Measurements from ENCODE around the gene SEC16A. TPM values are rescaled to one million over a fixed set of nuclear protein-coding genes. Genes with fewer than 3 reads are reported as not detected.
"Not testable (repeated sequence)": the region's sequence is repeated elsewhere in the genome, so short reads cannot be mapped to it uniquely, and the experiment has no call there.

The SEC16A gene
- total RNA-seq, 1 donor from 2014 or later, result 23.4 TPM

DNA sequence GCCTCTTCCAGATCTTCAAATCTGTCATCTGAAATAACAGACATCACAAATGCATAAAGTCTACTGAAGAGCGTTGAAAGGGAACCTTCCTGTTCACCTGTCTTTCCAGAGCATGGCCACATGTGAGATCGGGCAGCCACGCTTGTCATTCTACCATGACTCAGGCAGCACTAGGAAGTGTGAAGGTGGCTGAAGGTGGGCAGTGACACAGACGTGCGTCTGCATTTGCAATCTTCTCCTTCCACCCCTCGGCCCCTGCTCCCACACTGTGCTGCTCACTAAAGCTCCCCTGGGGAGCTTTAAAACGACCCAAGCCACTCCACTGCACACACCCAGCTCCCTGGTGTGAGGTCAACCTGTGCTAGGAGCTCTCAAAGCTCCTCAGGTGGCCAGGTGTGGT lies 74.9 kb downstream of the SEC16A start:
- Histone ChIP-seq H3K9me3 (replicated peaks) (no peaks in the 10 kb centered on the region), H3K4me1 (peaks cover 40% of the 10 kb centered on the region), H3K36me3 (peaks cover 52% of the 10 kb centered on the region), H3K27ac (replicated peaks) (no peak overlapping the region), H3K4me3 (no peak overlapping the region), H3K27me3 (ENCODE audit: low read depth) (no peaks in the 10 kb centered on the region)
- DNase-seq, result no peak
- intact Hi-C loops (cut with micrococcal nuclease), result no loop called here
- TF ChIP-seq, protein P1, sequence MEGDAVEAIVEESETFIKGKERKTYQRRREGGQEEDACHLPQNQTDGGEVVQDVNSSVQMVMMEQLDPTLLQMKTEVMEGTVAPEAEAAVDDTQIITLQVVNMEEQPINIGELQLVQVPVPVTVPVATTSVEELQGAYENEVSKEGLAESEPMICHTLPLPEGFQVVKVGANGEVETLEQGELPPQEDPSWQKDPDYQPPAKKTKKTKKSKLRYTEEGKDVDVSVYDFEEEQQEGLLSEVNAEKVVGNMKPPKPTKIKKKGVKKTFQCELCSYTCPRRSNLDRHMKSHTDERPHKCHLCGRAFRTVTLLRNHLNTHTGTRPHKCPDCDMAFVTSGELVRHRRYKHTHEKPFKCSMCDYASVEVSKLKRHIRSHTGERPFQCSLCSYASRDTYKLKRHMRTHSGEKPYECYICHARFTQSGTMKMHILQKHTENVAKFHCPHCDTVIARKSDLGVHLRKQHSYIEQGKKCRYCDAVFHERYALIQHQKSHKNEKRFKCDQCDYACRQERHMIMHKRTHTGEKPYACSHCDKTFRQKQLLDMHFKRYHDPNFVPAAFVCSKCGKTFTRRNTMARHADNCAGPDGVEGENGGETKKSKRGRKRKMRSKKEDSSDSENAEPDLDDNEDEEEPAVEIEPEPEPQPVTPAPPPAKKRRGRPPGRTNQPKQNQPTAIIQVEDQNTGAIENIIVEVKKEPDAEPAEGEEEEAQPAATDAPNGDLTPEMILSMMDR (IDR thresholded peaks at IDR 0.05; ENCODE audit: borderline replicate concordance), result no peak

GRCh38 chr9:136407061-136407460 lies 75.8 kb downstream of the SEC16A start:
- H3K9me3 ChIP-seq (replicated peaks); H3K27me3 ChIP-seq (ENCODE audit: low read depth); DNase-seq; H3K27ac ChIP-seq (replicated peaks); intact Hi-C loops (cut with micrococcal nuclease); H3K4me3 ChIP-seq: not testable (repeated sequence)
- H3K4me1 ChIP-seq, result peaks cover 35% of the 10 kb centered on the region
- peaks cover 52% of the 10 kb centered on the region for H3K36me3 ChIP-seq

- H3K27me3 ChIP-seq (ENCODE audit: low read depth); H3K27ac ChIP-seq (replicated peaks); H3K4me3 ChIP-seq; H3K9me3 ChIP-seq (replicated peaks); intact Hi-C loops (cut with micrococcal nuclease); DNase-seq: not testable (repeated sequence)
- peaks cover 23% of the 10 kb centered on the region for H3K4me1 ChIP-seq
- H3K36me3 ChIP-seq, result peaks cover 49% of the 10 kb centered on the region
Observed at GRCh38 chr9:136405904-136406303, 76.9 kb downstream of the SEC16A start.

- DNase-seq, result no peak
Observed at GRCh38 chr9:136405481-136405880, 77.4 kb downstream of the SEC16A start.

GRCh38 chr9:136404801-136405136 lies 78.1 kb downstream of the SEC16A start:
- H3K27me3 ChIP-seq (ENCODE audit: low read depth), result no peaks in the 10 kb centered on the region
- H3K4me1 ChIP-seq, result peaks cover 23% of the 10 kb centered on the region
- TF ChIP-seq, protein P1 (IDR thresholded peaks at IDR 0.05; ENCODE audit: borderline replicate concordance), result no peak
- no peaks in the 10 kb centered on the region for H3K9me3 ChIP-seq (replicated peaks)
- intact Hi-C loops (cut with micrococcal nuclease), result no loop called here
- peaks cover 49% of the 10 kb centered on the region for H3K36me3 ChIP-seq
- no peak for DNase-seq
- H3K4me3 ChIP-seq, result no peak overlapping the region
- H3K27ac ChIP-seq (replicated peaks), result no peak overlapping the region

More at GRCh38 chr9:136405481-136405880, 77.4 kb downstream of the SEC16A start:
- H3K9me3 ChIP-seq (replicated peaks), result no peaks in the 10 kb centered on the region
- H3K4me1 ChIP-seq, result peaks cover 22% of the 10 kb centered on the region
- no peaks in the 10 kb centered on the region for H3K27me3 ChIP-seq (ENCODE audit: low read depth)
- intact Hi-C loops (cut with micrococcal nuclease), result no loop called here
- TF ChIP-seq, protein P1 (IDR thresholded peaks at IDR 0.05; ENCODE audit: borderline replicate concordance), result no peak
- H3K27ac ChIP-seq (replicated peaks), result no peak overlapping the region
- H3K4me3 ChIP-seq, result no peak overlapping the region
- H3K36me3 ChIP-seq, result peaks cover 49% of the 10 kb centered on the region

DNA sequence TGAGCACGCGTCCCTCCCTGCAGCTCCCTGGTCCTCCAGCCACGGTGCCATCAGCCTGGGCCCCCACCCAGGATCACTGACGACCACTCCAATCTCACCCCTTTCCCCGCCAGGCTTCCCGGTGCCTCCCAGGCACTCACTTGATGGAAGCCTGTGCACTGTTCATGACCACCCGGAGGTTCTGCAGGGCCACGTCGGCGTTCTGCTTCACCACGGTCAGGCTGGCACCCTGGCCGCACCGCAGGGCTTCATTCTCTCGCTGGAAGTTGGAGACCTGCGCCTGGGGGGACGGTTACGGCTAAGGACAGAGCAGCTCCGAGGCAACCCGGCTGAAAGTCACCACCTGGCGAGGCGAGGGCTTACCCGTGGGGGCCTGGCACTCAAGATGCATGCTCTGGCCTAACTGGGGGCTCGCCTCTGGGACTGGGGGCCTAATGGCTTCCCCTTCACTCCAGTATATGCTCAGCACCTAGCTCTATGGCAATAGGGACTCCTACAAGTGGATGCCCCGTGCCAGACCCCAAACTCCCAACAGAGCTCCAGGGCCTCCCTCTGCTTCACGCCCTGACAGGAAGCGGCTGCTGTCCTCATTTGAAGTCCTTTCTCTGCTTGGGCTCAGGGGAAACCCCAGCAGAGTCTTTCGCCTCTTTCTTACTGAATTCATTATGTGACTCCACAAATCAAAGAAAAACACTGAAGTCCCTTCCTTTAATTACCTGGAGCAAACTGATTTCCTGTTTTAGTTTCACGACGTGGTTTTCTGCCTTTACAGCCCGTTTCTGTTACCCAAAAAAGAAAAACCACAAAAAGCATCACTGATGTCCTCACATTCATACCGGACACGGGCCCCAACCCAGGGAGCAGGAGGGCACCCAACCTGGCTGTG lies 78.7 kb downstream of the SEC16A start:
- H3K36me3 ChIP-seq, result peaks cover 49% of the 10 kb centered on the region

More for the DNA sequence above, 78.7 kb downstream of the SEC16A start:
- Histone ChIP-seq H3K27ac (replicated peaks) (no peak overlapping the region), H3K27me3 (ENCODE audit: low read depth) (no peaks in the 10 kb centered on the region), H3K9me3 (replicated peaks) (no peaks in the 10 kb centered on the region), H3K4me1 (peaks cover 23% of the 10 kb centered on the region), H3K4me3 (no peak overlapping the region)
- DNase-seq, result no peak
- TF ChIP-seq, protein P1 (IDR thresholded peaks at IDR 0.05; ENCODE audit: borderline replicate concordance), result no peak
- intact Hi-C loops (cut with micrococcal nuclease), result no loop called here

Data from left ventricle myocardium inferior (tissue), 1 donor.